HEK293 (cell line): ENCODE results near the gene POU5F1.

Source experiments
- CTCF ChIA-PET: fragments of 350-600 bp; formaldehyde crosslinking; extraction: SDS; loops from one replicate; lab custom pipeline; 2021; ENCODE audit warnings: antibody characterized with exemption; lab: Yijun Ruan, JAX
- POLR2A ChIA-PET: fragments of 300-600 bp; formaldehyde crosslinking; extraction: SDS; loops from one replicate; lab custom pipeline; 2020; ENCODE audit warnings: antibody characterized with exemption, inconsistent platforms; lab: Yijun Ruan, JAX
- H3K27ac ChIP-seq: fragments of 200-500 bp; sonication (Bioruptor generic); 2 replicates; pipeline ENCODE4 v1.5.1; 2014; ENCODE audit warnings: low read depth, low read length, control low read depth, inconsistent platforms; ENCODE audit errors: extremely low read depth
- H3K36me3 ChIP-seq, 2 experiments: fragments of 200-500 bp in 1 of 2; sonication (Bioruptor generic) in 1 of 2; 1 replicate in 1 of 2; 2 replicates in 1 of 2; pipeline ENCODE4 v1.5.1; 2014 to 2017; ENCODE audit warnings: inconsistent platforms in 2 of 2, low read length in 2 of 2; ENCODE audit not compliant: control insufficient read depth in 2 of 2, insufficient read depth in 1 of 2
- H3K4me1 ChIP-seq: fragments of 200-500 bp; sonication (Bioruptor generic); 2 replicates; pipeline ENCODE4 v1.5.1; 2014; ENCODE audit warnings: mild to moderate bottlenecking, low read length, inconsistent platforms; ENCODE audit not compliant: control insufficient read depth, insufficient read depth
- H3K4me3 ChIP-seq: 2 replicates; pipeline ENCODE4 v1.5.1; 2011; ENCODE audit warnings: low read depth, mild to moderate bottlenecking, control low read depth, low read length, moderate library complexity
- H3K9me3 ChIP-seq: fragments of 200-500 bp; sonication (Bioruptor generic); 2 replicates; pipeline ENCODE4 v1.5.1; 2014; ENCODE audit warnings: low read depth, low read length, inconsistent platforms; ENCODE audit not compliant: control insufficient read depth, insufficient read depth
- GLIS2 ChIP-seq: fragments of 450-650 bp; formaldehyde crosslinking; IDR thresholded peaks from 2 replicates; pipeline ENCODE4 v1.5.1; 2016; ENCODE audit warnings: missing biosample characterization, missing genetic modification characterization
- KLF10 ChIP-seq: fragments of 450-650 bp; IDR thresholded peaks from 2 replicates; pipeline ENCODE4 v1.5.1; 2018; ENCODE audit warnings: missing biosample characterization, mild to moderate bottlenecking, missing genetic modification characterization
- KLF16 ChIP-seq: fragments of 450-650 bp; formaldehyde crosslinking; IDR thresholded peaks from 2 replicates; pipeline ENCODE4 v1.5.1; 2017; ENCODE audit warnings: missing biosample characterization, missing genetic modification characterization
- SP7 ChIP-seq: fragments of 450-650 bp; formaldehyde crosslinking; IDR thresholded peaks from 2 replicates; pipeline ENCODE4 v1.5.1; 2016; ENCODE audit warnings: missing biosample characterization, missing genetic modification characterization
- YY2 ChIP-seq: fragments of 450-650 bp; formaldehyde crosslinking; IDR thresholded peaks from 2 replicates; pipeline ENCODE4 v1.5.1; 2016; ENCODE audit warnings: missing biosample characterization, missing genetic modification characterization
- ZBTB1 ChIP-seq: fragments of 450-650 bp; formaldehyde crosslinking; IDR thresholded peaks from 2 replicates; pipeline ENCODE4 v1.5.1; 2016; ENCODE audit warnings: missing biosample characterization, missing genetic modification characterization
- ZBTB21 ChIP-seq: fragments of 450-650 bp; formaldehyde crosslinking; IDR thresholded peaks from 2 replicates; pipeline ENCODE4 v1.5.1; 2017; ENCODE audit warnings: missing biosample characterization, missing genetic modification characterization
- ZBTB48 ChIP-seq: fragments of 450-650 bp; formaldehyde crosslinking; IDR thresholded peaks from 2 replicates; pipeline ENCODE4 v1.5.1; 2016; ENCODE audit warnings: missing biosample characterization, missing genetic modification characterization
- ZBTB49 ChIP-seq: fragments of 450-650 bp; formaldehyde crosslinking; IDR thresholded peaks from 2 replicates; pipeline ENCODE4 v1.5.1; 2016; ENCODE audit warnings: missing biosample characterization, missing genetic modification characterization, low read depth
- ZIC2 ChIP-seq: fragments of 450-650 bp; formaldehyde crosslinking; IDR thresholded peaks from 2 replicates; pipeline ENCODE4 v1.5.1; 2016; ENCODE audit warnings: missing biosample characterization, missing genetic modification characterization
- ZNF121 ChIP-seq: fragments of 450-650 bp; formaldehyde crosslinking; IDR thresholded peaks from 2 replicates; pipeline ENCODE4 v1.5.1; 2016; ENCODE audit warnings: missing biosample characterization, missing genetic modification characterization
- ZNF157 ChIP-seq: fragments of 450-650 bp; formaldehyde crosslinking; IDR thresholded peaks from 2 replicates; pipeline ENCODE4 v1.5.1; 2016; ENCODE audit warnings: missing biosample characterization, missing genetic modification characterization
- ZNF184 ChIP-seq: fragments of 450-650 bp; IDR thresholded peaks from 2 replicates; pipeline ENCODE4 v1.5.1; 2018; ENCODE audit warnings: missing biosample characterization, mild to moderate bottlenecking, missing genetic modification characterization
- ZNF266 ChIP-seq: fragments of 450-650 bp; formaldehyde crosslinking; IDR thresholded peaks from 2 replicates; pipeline ENCODE4 v1.5.1; 2016; ENCODE audit warnings: missing biosample characterization, missing genetic modification characterization, low read depth
- ZNF335 ChIP-seq: fragments of 450-650 bp; formaldehyde crosslinking; conservative IDR thresholded peaks from 2 replicates; pipeline ENCODE4 v1.5.1; 2016; ENCODE audit warnings: missing biosample characterization, missing genetic modification characterization
- ZNF341 ChIP-seq: fragments of 450-650 bp; formaldehyde crosslinking; IDR thresholded peaks from 2 replicates; pipeline ENCODE4; 2016; ENCODE audit warnings: low read depth, missing biosample characterization, missing genetic modification characterization
- ZNF571 ChIP-seq: fragments of 450-650 bp; formaldehyde crosslinking; IDR thresholded peaks from 2 replicates; pipeline ENCODE4 v1.5.0; 2017; ENCODE audit warnings: missing biosample characterization, missing genetic modification characterization
- ZNF600 ChIP-seq: fragments of 450-650 bp; formaldehyde crosslinking; IDR thresholded peaks from 2 replicates; pipeline ENCODE4 v1.5.1; 2016; ENCODE audit warnings: missing biosample characterization, missing genetic modification characterization
- ZNF610 ChIP-seq: fragments of 450-650 bp; formaldehyde crosslinking; IDR thresholded peaks from 2 replicates; pipeline ENCODE4 v1.5.1; 2016; ENCODE audit warnings: missing biosample characterization, missing genetic modification characterization, borderline replicate concordance
- ZNF785 ChIP-seq: fragments of 450-650 bp; formaldehyde crosslinking; IDR thresholded peaks from 2 replicates; pipeline ENCODE4 v1.5.1; 2016; ENCODE audit warnings: missing biosample characterization, missing genetic modification characterization
- ZNF843 ChIP-seq: fragments of 450-650 bp; formaldehyde crosslinking; IDR thresholded peaks from 2 replicates; pipeline ENCODE4 v1.5.1; 2016; ENCODE audit warnings: missing biosample characterization, missing genetic modification characterization
- TF ChIP-seq, protein P1 (sequence below): fragments of 450-650 bp; formaldehyde crosslinking; IDR thresholded peaks from 2 replicates; pipeline ENCODE4 v1.5.1; 2017; ENCODE audit warnings: missing biosample characterization, missing genetic modification characterization
- TF ChIP-seq, protein P2 (sequence below): fragments of 450-650 bp; formaldehyde crosslinking; IDR thresholded peaks from 2 replicates; pipeline ENCODE4 v1.5.1; 2016; ENCODE audit warnings: missing biosample characterization, missing genetic modification characterization
- TF ChIP-seq, protein P3 (sequence below): fragments of 450-650 bp; formaldehyde crosslinking; IDR thresholded peaks from 2 replicates; pipeline ENCODE4 v1.5.1; 2016; ENCODE audit warnings: missing biosample characterization, missing genetic modification characterization
- TF ChIP-seq, protein P4 (sequence below): fragments of 450-650 bp; formaldehyde crosslinking; IDR thresholded peaks from 2 replicates; pipeline ENCODE4 v1.5.1; 2016; ENCODE audit warnings: missing biosample characterization, missing genetic modification characterization, borderline replicate concordance

The POU5F1 gene

GRCh38 chr6:31157513-31158139, 12.9 kb downstream of the POU5F1 start, which contains the start of gene CCHCR1:
Gene CCHCR1 (minus strand): TSS chr6:31157802. CDS start chr6:31157600, 202 bp downstream.
- peaks cover 29 to 62% of the 10 kb centered on the region in 2 experiments for H3K36me3 ChIP-seq
- peak within 1 kb of the TSS; percentile 68 for H3K4me3 ChIP-seq
- H3K4me1 ChIP-seq = peaks cover 9% of the 10 kb centered on the region
- peak within 1 kb of the TSS; percentile 70 for H3K27ac ChIP-seq
- H3K9me3 ChIP-seq = no peaks in the 10 kb centered on the region
- no peak for TF ChIP-seq KLF10
- TF ChIP-seq, protein P1, sequence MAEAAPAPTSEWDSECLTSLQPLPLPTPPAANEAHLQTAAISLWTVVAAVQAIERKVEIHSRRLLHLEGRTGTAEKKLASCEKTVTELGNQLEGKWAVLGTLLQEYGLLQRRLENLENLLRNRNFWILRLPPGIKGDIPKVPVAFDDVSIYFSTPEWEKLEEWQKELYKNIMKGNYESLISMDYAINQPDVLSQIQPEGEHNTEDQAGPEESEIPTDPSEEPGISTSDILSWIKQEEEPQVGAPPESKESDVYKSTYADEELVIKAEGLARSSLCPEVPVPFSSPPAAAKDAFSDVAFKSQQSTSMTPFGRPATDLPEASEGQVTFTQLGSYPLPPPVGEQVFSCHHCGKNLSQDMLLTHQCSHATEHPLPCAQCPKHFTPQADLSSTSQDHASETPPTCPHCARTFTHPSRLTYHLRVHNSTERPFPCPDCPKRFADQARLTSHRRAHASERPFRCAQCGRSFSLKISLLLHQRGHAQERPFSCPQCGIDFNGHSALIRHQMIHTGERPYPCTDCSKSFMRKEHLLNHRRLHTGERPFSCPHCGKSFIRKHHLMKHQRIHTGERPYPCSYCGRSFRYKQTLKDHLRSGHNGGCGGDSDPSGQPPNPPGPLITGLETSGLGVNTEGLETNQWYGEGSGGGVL (tag by site-specific recombination) = peak; percentile 36; the same call in 1 of the 2 replicates
- TF ChIP-seq, protein P2, sequence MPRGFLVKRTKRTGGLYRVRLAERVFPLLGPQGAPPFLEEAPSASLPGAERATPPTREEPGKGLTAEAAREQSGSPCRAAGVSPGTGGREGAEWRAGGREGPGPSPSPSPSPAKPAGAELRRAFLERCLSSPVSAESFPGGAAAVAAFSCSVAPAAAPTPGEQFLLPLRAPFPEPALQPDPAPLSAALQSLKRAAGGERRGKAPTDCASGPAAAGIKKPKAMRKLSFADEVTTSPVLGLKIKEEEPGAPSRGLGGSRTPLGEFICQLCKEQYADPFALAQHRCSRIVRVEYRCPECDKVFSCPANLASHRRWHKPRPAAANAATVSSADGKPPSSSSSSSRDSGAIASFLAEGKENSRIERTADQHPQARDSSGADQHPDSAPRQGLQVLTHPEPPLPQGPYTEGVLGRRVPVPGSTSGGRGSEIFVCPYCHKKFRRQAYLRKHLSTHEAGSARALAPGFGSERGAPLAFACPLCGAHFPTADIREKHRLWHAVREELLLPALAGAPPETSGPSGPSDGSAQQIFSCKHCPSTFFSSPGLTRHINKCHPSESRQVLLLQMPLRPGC (tag by site-specific recombination) = no peak
- TF ChIP-seq, protein P3, sequence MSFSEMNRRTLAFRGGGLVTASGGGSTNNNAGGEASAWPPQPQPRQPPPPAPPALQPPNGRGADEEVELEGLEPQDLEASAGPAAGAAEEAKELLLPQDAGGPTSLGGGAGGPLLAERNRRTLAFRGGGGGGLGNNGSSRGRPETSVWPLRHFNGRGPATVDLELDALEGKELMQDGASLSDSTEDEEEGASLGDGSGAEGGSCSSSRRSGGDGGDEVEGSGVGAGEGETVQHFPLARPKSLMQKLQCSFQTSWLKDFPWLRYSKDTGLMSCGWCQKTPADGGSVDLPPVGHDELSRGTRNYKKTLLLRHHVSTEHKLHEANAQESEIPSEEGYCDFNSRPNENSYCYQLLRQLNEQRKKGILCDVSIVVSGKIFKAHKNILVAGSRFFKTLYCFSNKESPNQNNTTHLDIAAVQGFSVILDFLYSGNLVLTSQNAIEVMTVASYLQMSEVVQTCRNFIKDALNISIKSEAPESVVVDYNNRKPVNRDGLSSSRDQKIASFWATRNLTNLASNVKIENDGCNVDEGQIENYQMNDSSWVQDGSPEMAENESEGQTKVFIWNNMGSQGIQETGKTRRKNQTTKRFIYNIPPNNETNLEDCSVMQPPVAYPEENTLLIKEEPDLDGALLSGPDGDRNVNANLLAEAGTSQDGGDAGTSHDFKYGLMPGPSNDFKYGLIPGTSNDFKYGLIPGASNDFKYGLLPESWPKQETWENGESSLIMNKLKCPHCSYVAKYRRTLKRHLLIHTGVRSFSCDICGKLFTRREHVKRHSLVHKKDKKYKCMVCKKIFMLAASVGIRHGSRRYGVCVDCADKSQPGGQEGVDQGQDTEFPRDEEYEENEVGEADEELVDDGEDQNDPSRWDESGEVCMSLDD (tag by site-specific recombination) = peak; percentile 53; the same call in 1 of the 2 replicates
- TF ChIP-seq ZNF600 = peak; percentile 69
- no peak for TF ChIP-seq ZNF785 (tag by site-specific recombination)
- peak; percentile 49 for TF ChIP-seq ZNF341 (tag by site-specific recombination)
- TF ChIP-seq KLF16 = peak; percentile 32; the same call in 1 of the 2 replicates
- peak; percentile 20 for TF ChIP-seq ZNF335 (tag by site-specific recombination)
- 0 out of 2 replicates have a peak, but pooled peaks have one; percentile 4 for TF ChIP-seq SP7 (tag by site-specific recombination)
- TF ChIP-seq ZIC2 = peak; percentile 36
- TF ChIP-seq GLIS2 (tag by site-specific recombination) = peak; percentile 95
- peak; percentile 96 for TF ChIP-seq ZBTB48 (tag by site-specific recombination)
- no peak for TF ChIP-seq ZBTB49 (tag by site-specific recombination)
- 0 out of 2 replicates have a peak, but pooled peaks have one; percentile 23 for TF ChIP-seq ZNF843 (tag by site-specific recombination)
- ChIA-PET POLR2A (interaction anchor here (1.0 to 1.6 kb wide), 7 partner anchors 12 to 209 kb away, joined by 3 to 7 read pairs (median 4); partner anchors contain the start of gene HLA-B), CTCF (interaction anchor here (1.0 to 1.4 kb wide), 5 partner anchors 12 to 39 kb away, joined by 3 to 5 read pairs (median 4); no protein-coding TSS in a partner anchor)

DNA sequence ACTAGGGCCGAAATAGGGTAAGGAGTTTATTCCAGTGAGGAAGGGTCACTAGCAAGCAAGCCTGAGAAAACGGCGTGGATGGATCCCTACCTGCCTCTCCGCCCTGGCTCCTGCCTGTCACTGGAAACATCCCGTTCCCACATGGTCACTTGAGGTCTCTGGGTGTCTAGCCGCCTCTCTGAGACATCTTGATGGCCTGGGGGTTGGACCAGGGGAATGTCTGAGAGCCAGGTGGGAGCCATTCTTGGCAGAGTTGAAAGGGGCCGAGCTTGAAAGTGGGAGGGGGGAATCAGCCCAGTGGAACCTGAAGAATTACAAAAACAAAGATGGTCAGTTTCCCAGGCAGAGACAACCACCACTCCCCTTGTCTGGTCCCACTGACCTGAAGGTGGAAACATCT, 13.8 kb downstream of the POU5F1 start:
- peaks cover 26 to 52% of the 10 kb centered on the region in 2 experiments; a peak in 2 of 3 replicates for H3K36me3 ChIP-seq
- POLR2A ChIA-PET = no interaction called here
- CTCF ChIA-PET = interaction anchor here (1.0 to 2.7 kb wide), 2 partner anchors 18 to 212 kb away, joined by 3 to 12 read pairs; partner anchors contain the start of gene PSORS1C2
- no peaks in the 10 kb centered on the region for H3K9me3 ChIP-seq
- no peak overlapping the region for H3K4me3 ChIP-seq
- H3K27ac ChIP-seq = no peak overlapping the region
- peaks cover 9% of the 10 kb centered on the region for H3K4me1 ChIP-seq
- TF ChIP-seq ZNF157 (tag by site-specific recombination) = no peak
- no peak for TF ChIP-seq ZNF571 (tag by site-specific recombination)
- TF ChIP-seq, protein P4, sequence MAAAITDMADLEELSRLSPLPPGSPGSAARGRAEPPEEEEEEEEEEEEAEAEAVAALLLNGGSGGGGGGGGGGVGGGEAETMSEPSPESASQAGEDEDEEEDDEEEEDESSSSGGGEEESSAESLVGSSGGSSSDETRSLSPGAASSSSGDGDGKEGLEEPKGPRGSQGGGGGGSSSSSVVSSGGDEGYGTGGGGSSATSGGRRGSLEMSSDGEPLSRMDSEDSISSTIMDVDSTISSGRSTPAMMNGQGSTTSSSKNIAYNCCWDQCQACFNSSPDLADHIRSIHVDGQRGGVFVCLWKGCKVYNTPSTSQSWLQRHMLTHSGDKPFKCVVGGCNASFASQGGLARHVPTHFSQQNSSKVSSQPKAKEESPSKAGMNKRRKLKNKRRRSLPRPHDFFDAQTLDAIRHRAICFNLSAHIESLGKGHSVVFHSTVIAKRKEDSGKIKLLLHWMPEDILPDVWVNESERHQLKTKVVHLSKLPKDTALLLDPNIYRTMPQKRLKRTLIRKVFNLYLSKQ (tag by site-specific recombination) = no peak
- TF ChIP-seq ZBTB48 (tag by site-specific recombination) = no peak
- TF ChIP-seq ZNF610 (tag by site-specific recombination) = no peak
- TF ChIP-seq ZBTB1 (tag by site-specific recombination) = no peak
- no peak for TF ChIP-seq ZNF121 (tag by site-specific recombination)
- TF ChIP-seq YY2 (tag by site-specific recombination) = no peak
- no peak for TF ChIP-seq ZNF341 (tag by site-specific recombination)
- TF ChIP-seq ZNF266 (tag by site-specific recombination) = no peak
- no peak for TF ChIP-seq ZNF184 (tag by site-specific recombination)
- TF ChIP-seq ZBTB21 = no peak
